HEK293 (cell line): ENCODE measurements around the gene PRR35.

Experiments
- BCL11B ChIP-seq: fragments of 450-650 bp; formaldehyde crosslinking; IDR thresholded peaks from 2 replicates; pipeline ENCODE4 v1.5.1; 2016; ENCODE audit warnings: low read depth, missing biosample characterization, missing genetic modification characterization
- CTCF ChIP-seq: fragments of 450-650 bp; formaldehyde crosslinking; IDR thresholded peaks from 2 replicates; pipeline ENCODE4 v1.5.1; 2016; ENCODE audit warnings: missing biosample characterization, missing genetic modification characterization
- HIC1 ChIP-seq: fragments of 450-650 bp; formaldehyde crosslinking; IDR thresholded peaks from 2 replicates; pipeline ENCODE4 v1.5.1; 2016; ENCODE audit warnings: missing biosample characterization, missing genetic modification characterization
- KLF1 ChIP-seq: fragments of 450-650 bp; formaldehyde crosslinking; IDR thresholded peaks from 2 replicates; pipeline ENCODE4 v1.5.1; 2016; ENCODE audit warnings: missing biosample characterization, missing genetic modification characterization
- KLF10 ChIP-seq: fragments of 450-650 bp; IDR thresholded peaks from 2 replicates; pipeline ENCODE4 v1.5.1; 2018; ENCODE audit warnings: missing biosample characterization, mild to moderate bottlenecking, missing genetic modification characterization
- KLF16 ChIP-seq: fragments of 450-650 bp; formaldehyde crosslinking; IDR thresholded peaks from 2 replicates; pipeline ENCODE4 v1.5.1; 2017; ENCODE audit warnings: missing biosample characterization, missing genetic modification characterization
- KLF7 ChIP-seq: fragments of 450-650 bp; formaldehyde crosslinking; IDR thresholded peaks from 2 replicates; pipeline ENCODE4 v1.5.1; 2016; ENCODE audit warnings: missing biosample characterization, missing genetic modification characterization, borderline replicate concordance
- KLF9 ChIP-seq: fragments of 450-650 bp; formaldehyde crosslinking; IDR thresholded peaks from 2 replicates; pipeline ENCODE4 v1.5.1; 2016; ENCODE audit warnings: missing biosample characterization, missing genetic modification characterization, low read depth
- SP2 ChIP-seq: fragments of 450-650 bp; formaldehyde crosslinking; IDR thresholded peaks from 2 replicates; pipeline ENCODE4 v1.5.1; 2016; ENCODE audit warnings: missing biosample characterization, missing genetic modification characterization
- SP7 ChIP-seq: fragments of 450-650 bp; formaldehyde crosslinking; IDR thresholded peaks from 2 replicates; pipeline ENCODE4 v1.5.1; 2016; ENCODE audit warnings: missing biosample characterization, missing genetic modification characterization
- TRIM28 ChIP-seq: IDR thresholded peaks from 2 replicates; pipeline ENCODE4 v1.6.1; 2011; ENCODE audit warnings: low read length, control low read depth, borderline replicate concordance
- ZBTB26 ChIP-seq: fragments of 450-650 bp; formaldehyde crosslinking; optimal IDR thresholded peaks from 2 replicates; pipeline ENCODE3; 2016; ENCODE audit warnings: missing biosample characterization, mild to moderate bottlenecking, missing genetic modification characterization
- ZBTB44 ChIP-seq: fragments of 450-650 bp; IDR thresholded peaks from 2 replicates; pipeline ENCODE4 v1.5.1; 2018; ENCODE audit warnings: missing biosample characterization, mild to moderate bottlenecking, missing genetic modification characterization
- ZBTB48 ChIP-seq: fragments of 450-650 bp; formaldehyde crosslinking; IDR thresholded peaks from 2 replicates; pipeline ENCODE4 v1.5.1; 2016; ENCODE audit warnings: missing biosample characterization, missing genetic modification characterization
- ZEB2 ChIP-seq: fragments of 450-650 bp; formaldehyde crosslinking; IDR thresholded peaks from 2 replicates; pipeline ENCODE4 v1.5.1; 2016; ENCODE audit warnings: missing biosample characterization, missing genetic modification characterization
- ZFHX2 ChIP-seq: fragments of 450-650 bp; formaldehyde crosslinking; conservative IDR thresholded peaks from 2 replicates; pipeline ENCODE4 v1.5.1; 2016; ENCODE audit warnings: missing biosample characterization, missing genetic modification characterization
- ZIC2 ChIP-seq: fragments of 450-650 bp; formaldehyde crosslinking; IDR thresholded peaks from 2 replicates; pipeline ENCODE4 v1.5.1; 2016; ENCODE audit warnings: missing biosample characterization, missing genetic modification characterization
- ZNF146 ChIP-seq: fragments of 450-650 bp; formaldehyde crosslinking; IDR thresholded peaks from 2 replicates; pipeline ENCODE4 v1.5.1; 2016; ENCODE audit warnings: missing biosample characterization, missing genetic modification characterization
- ZNF2 ChIP-seq: fragments of 450-650 bp; formaldehyde crosslinking; IDR thresholded peaks from 2 replicates; pipeline ENCODE4 v1.5.1; 2016; ENCODE audit warnings: missing biosample characterization, missing genetic modification characterization
- ZNF223 ChIP-seq: fragments of 450-650 bp; formaldehyde crosslinking; IDR thresholded peaks from 2 replicates; pipeline ENCODE4 v1.5.1; 2016; ENCODE audit warnings: missing biosample characterization, missing genetic modification characterization
- ZNF280D ChIP-seq: fragments of 450-650 bp; formaldehyde crosslinking; IDR thresholded peaks from 2 replicates; pipeline ENCODE4 v1.5.1; 2016; ENCODE audit warnings: missing biosample characterization, missing genetic modification characterization
- ZNF391 ChIP-seq: fragments of 450-650 bp; formaldehyde crosslinking; IDR thresholded peaks from 2 replicates; pipeline ENCODE4 v1.5.1; 2016; ENCODE audit warnings: low read depth, missing biosample characterization, missing genetic modification characterization, borderline replicate concordance
- ZNF394 ChIP-seq: fragments of 450-650 bp; formaldehyde crosslinking; IDR thresholded peaks from 2 replicates; pipeline ENCODE4 v1.5.1; 2016; ENCODE audit warnings: missing biosample characterization, missing genetic modification characterization, mild to moderate bottlenecking, moderate library complexity, borderline replicate concordance
- ZNF416 ChIP-seq: fragments of 450-650 bp; formaldehyde crosslinking; IDR thresholded peaks from 2 replicates; pipeline ENCODE4 v1.5.1; 2016; ENCODE audit warnings: missing biosample characterization, missing genetic modification characterization
- ZNF555 ChIP-seq: fragments of 450-650 bp; formaldehyde crosslinking; conservative IDR thresholded peaks from 2 replicates; pipeline ENCODE4 v1.5.1; 2017; ENCODE audit warnings: missing biosample characterization, mild to moderate bottlenecking, missing genetic modification characterization, inconsistent platforms
- ZNF571 ChIP-seq: fragments of 450-650 bp; formaldehyde crosslinking; IDR thresholded peaks from 2 replicates; pipeline ENCODE4 v1.5.0; 2017; ENCODE audit warnings: missing biosample characterization, missing genetic modification characterization
- ZNF629 ChIP-seq: fragments of 450-650 bp; formaldehyde crosslinking; IDR thresholded peaks from 2 replicates; pipeline ENCODE4 v1.5.1; 2017; ENCODE audit warnings: missing biosample characterization, missing genetic modification characterization
- ZNF664 ChIP-seq: fragments of 450-650 bp; formaldehyde crosslinking; IDR thresholded peaks from 2 replicates; pipeline ENCODE4 v1.5.1; 2016; ENCODE audit warnings: missing biosample characterization, missing genetic modification characterization
- ZNF670 ChIP-seq: fragments of 450-650 bp; formaldehyde crosslinking; IDR thresholded peaks from 2 replicates; pipeline ENCODE4 v1.5.1; 2016; ENCODE audit warnings: missing biosample characterization, missing genetic modification characterization, low read depth
- ZNF707 ChIP-seq: fragments of 450-650 bp; formaldehyde crosslinking; IDR thresholded peaks from 2 replicates; pipeline ENCODE4 v1.5.1; 2016; ENCODE audit warnings: missing biosample characterization, missing genetic modification characterization
- ZNF843 ChIP-seq: fragments of 450-650 bp; formaldehyde crosslinking; IDR thresholded peaks from 2 replicates; pipeline ENCODE4 v1.5.1; 2016; ENCODE audit warnings: missing biosample characterization, missing genetic modification characterization
- ZXDB ChIP-seq: fragments of 450-650 bp; formaldehyde crosslinking; IDR thresholded peaks from 2 replicates; pipeline ENCODE4 v1.5.1; 2016; ENCODE audit warnings: missing biosample characterization, missing genetic modification characterization

PRR35 gene

GRCh38 chr16:578870-579405 is 18.7 kb downstream of the PRR35 start (continued):
- TF ChIP-seq ZNF280D (tag by site-specific recombination): no peak
- TF ChIP-seq KLF1 (tag by site-specific recombination): peak; percentile 89
- TF ChIP-seq SP2 (tag by site-specific recombination): peak; percentile 45
- 0 out of 2 replicates have a peak, but pooled peaks have one; percentile 36 for TF ChIP-seq ZNF391 (tag by site-specific recombination)
- TF ChIP-seq ZBTB48 (tag by site-specific recombination): no peak
- TF ChIP-seq ZNF843: no peak
- 0 out of 2 replicates have a peak, but pooled peaks have one; percentile 17 for TF ChIP-seq ZXDB (tag by site-specific recombination)
- TF ChIP-seq ZBTB44 (tag by site-specific recombination): peak; percentile 21; the same call in 1 of the 2 replicates
- 0 out of 2 replicates have a peak, but pooled peaks have one; percentile 21 for TF ChIP-seq ZIC2 (tag by site-specific recombination)
- TF ChIP-seq ZNF707 (tag by site-specific recombination): no peak
- no peak for TF ChIP-seq ZNF670 (tag by site-specific recombination)
- TF ChIP-seq KLF16: no peak
- peak; percentile 76 for TF ChIP-seq KLF7 (tag by site-specific recombination)
- no peak for TF ChIP-seq ZNF664 (tag by site-specific recombination)
- peak; percentile 65 for TF ChIP-seq SP7
- TF ChIP-seq ZEB2: peak; percentile 55; the same call in 1 of the 2 replicates
- 0 out of 2 replicates have a peak, but pooled peaks have one; percentile 17 for TF ChIP-seq ZNF394 (tag by site-specific recombination)
- peak; percentile 78 for TF ChIP-seq KLF9 (tag by site-specific recombination)
- TF ChIP-seq ZFHX2: peak; percentile 37; the same call in 1 of the 2 replicates
- peak; percentile 56 for TF ChIP-seq ZBTB26 (tag by site-specific recombination)
- TF ChIP-seq ZNF571 (tag by site-specific recombination): no peak
- TF ChIP-seq ZNF416 (tag by site-specific recombination): no peak
- no peak for TF ChIP-seq ZNF146 (tag by site-specific recombination)
- TF ChIP-seq ZNF555: no peak
- peak; percentile 89 for TF ChIP-seq ZNF2 (tag by site-specific recombination)
- TF ChIP-seq KLF10 (tag by site-specific recombination): peak; percentile 73; the same call in 1 of the 2 replicates
- TF ChIP-seq BCL11B: peak; percentile 72; the same call in 1 of the 2 replicates
- TF ChIP-seq CTCF (tag by site-specific recombination): peak; percentile 95
- TF ChIP-seq HIC1: peak; percentile 86
- TF ChIP-seq ZNF629 (tag by site-specific recombination): no peak
- peak; percentile 67; the same call in 1 of the 2 replicates for TF ChIP-seq ZNF223
- TF ChIP-seq TRIM28: no peak
